Mesodermal cell (in vitro differentiated cells): ENCODE measurements around the gene TARDBP.
A peak's percentile ranks its signal among the peaks of the same experiment; 100 is the strongest.

Experiments
- H3K27ac ChIP-seq: 2 replicates; pipeline ENCODE4 v1.7.0; 2013; ENCODE audit warnings: mild to moderate bottlenecking, low read depth, low read length, moderate library complexity; ENCODE audit not compliant: severe bottlenecking
- H3K36me3 ChIP-seq: 2 replicates; pipeline ENCODE4 v1.7.1; 2013; ENCODE audit warnings: mild to moderate bottlenecking, low read length, moderate library complexity; ENCODE audit not compliant: control insufficient read depth, insufficient read depth
- H3K4me1 ChIP-seq: one replicate; pipeline ENCODE4 v1.7.1; 2013; ENCODE audit warnings: mild to moderate bottlenecking, low read length; ENCODE audit not compliant: insufficient read depth, control insufficient read depth, poor library complexity, severe bottlenecking
- H3K4me3 ChIP-seq: 2 replicates; pipeline ENCODE4 v1.7.0; 2013; ENCODE audit warnings: low read length, control low read depth, mild to moderate bottlenecking; ENCODE audit not compliant: insufficient read depth, poor library complexity, severe bottlenecking; ENCODE audit errors: extremely low read depth
- H3K9me3 ChIP-seq: 2 replicates; pipeline ENCODE4 v1.7.1; 2013; ENCODE audit warnings: mild to moderate bottlenecking, low read length, moderate library complexity; ENCODE audit not compliant: control insufficient read depth
- WGBS, 2 experiments: methylation state at CpG; one replicate each; pipeline ENCODE4 v1.1.5; 2013; ENCODE audit warnings: missing lambda C conversion rate in 2 of 2; ENCODE audit not compliant: insufficient coverage in 2 of 2; 5-methylcytosine and 5-hydroxymethylcytosine counted together

The TARDBP gene

GRCh38 chr1:11053758-11054137, 41.3 kb downstream of the TARDBP start:
- H3K9me3 ChIP-seq, result no peaks in the 10 kb centered on the region
- peaks cover 7% of the 10 kb centered on the region for H3K4me1 ChIP-seq
- H3K27ac ChIP-seq, result no peak overlapping the region
- H3K4me3 ChIP-seq, result no peak overlapping the region
- 66 to 72% methylated on average over 7 to 8 of the region's 10 CpGs for WGBS, 2 experiments
- H3K36me3 ChIP-seq, result peaks cover 42% of the 10 kb centered on the region

GRCh38 chr1:11054181-11054580, 41.7 kb downstream of the TARDBP start:
- peaks cover 9% of the 10 kb centered on the region for H3K4me1 ChIP-seq
- no peak overlapping the region for H3K4me3 ChIP-seq
- H3K9me3 ChIP-seq, result no peaks in the 10 kb centered on the region
- H3K27ac ChIP-seq, result no peak overlapping the region
- whole genome bisulfite sequencing, 2 experiments, result 90 to 99% methylated on average over 5 to 6 of the region's 7 CpGs
- peaks cover 42% of the 10 kb centered on the region for H3K36me3 ChIP-seq

- WGBS, 2 experiments, result 91 to 94% methylated on average over 21 to 22 of the region's 22 CpGs
- Histone ChIP-seq H3K4me3 (no peak overlapping the region), H3K27ac (no peak overlapping the region), H3K4me1 (peaks cover 9% of the 10 kb centered on the region), H3K36me3 (peaks cover 42% of the 10 kb centered on the region), H3K9me3 (no peaks in the 10 kb centered on the region)
These were observed 42.2 kb downstream of the TARDBP start for GRCh38 chr1:11054666-11055065.

- Histone ChIP-seq H3K9me3 (no peaks in the 10 kb centered on the region), H3K36me3 (peaks cover 42% of the 10 kb centered on the region), H3K4me1 (peaks cover 9% of the 10 kb centered on the region), H3K4me3 (no peak overlapping the region), H3K27ac (no peak overlapping the region)
- WGBS, 2 experiments, result 96 to 98% methylated on average over 10 of the region's 12 CpGs
These were observed 43.2 kb downstream of the TARDBP start for GRCh38 chr1:11055676-11056075.

GRCh38 chr1:11056504-11056903, 44.0 kb downstream of the TARDBP start:
- Histone ChIP-seq H3K4me3 (no peak overlapping the region), H3K36me3 (peaks cover 42% of the 10 kb centered on the region), H3K9me3 (no peaks in the 10 kb centered on the region), H3K27ac (no peak overlapping the region), H3K4me1 (peaks cover 14% of the 10 kb centered on the region)
- 98% methylated on average over 5 to 6 of the region's 7 CpGs for WGBS, 2 experiments

- Histone ChIP-seq H3K4me1 (peaks cover 14% of the 10 kb centered on the region), H3K9me3 (no peaks in the 10 kb centered on the region), H3K36me3 (peaks cover 42% of the 10 kb centered on the region), H3K27ac (no peak overlapping the region), H3K4me3 (no peak overlapping the region)
- WGBS, 2 experiments, result 87 to 90% methylated on average over 6 to 7 of the region's 8 CpGs
These were observed 45.0 kb downstream of the TARDBP start for GRCh38 chr1:11057477-11057876.

GRCh38 chr1:11058026-11058425, 45.6 kb downstream of the TARDBP start:
- Histone ChIP-seq H3K9me3 (no peaks in the 10 kb centered on the region), H3K36me3 (peaks cover 45% of the 10 kb centered on the region), H3K27ac (no peak overlapping the region), H3K4me3 (no peak overlapping the region), H3K4me1 (peaks cover 14% of the 10 kb centered on the region)
- WGBS, 2 experiments, result 97 to 98% methylated on average over 13 to 14 of the region's 14 CpGs

GRCh38 chr1:11058595-11059154, 46.2 kb downstream of the TARDBP start:
- Histone ChIP-seq H3K9me3 (no peaks in the 10 kb centered on the region), H3K4me1 (peaks cover 14% of the 10 kb centered on the region), H3K4me3 (peak overlapping the region; percentile 79), H3K27ac (no peak overlapping the region), H3K36me3 (peaks cover 51% of the 10 kb centered on the region)
- 37 to 47% methylated on average over 18 to 21 of the region's 28 CpGs for WGBS, 2 experiments

GRCh38 chr1:11059155-11059967, 46.9 kb downstream of the TARDBP start:
- H3K4me1 ChIP-seq, result peaks cover 14% of the 10 kb centered on the region
- H3K4me3 ChIP-seq, result peak overlapping the region; percentile 79
- 0 to 2% methylated on average over 44 to 45 of the region's 72 CpGs for WGBS, 2 experiments
- peaks cover 50% of the 10 kb centered on the region for H3K36me3 ChIP-seq
- H3K9me3 ChIP-seq, result no peaks in the 10 kb centered on the region
- no peak overlapping the region for H3K27ac ChIP-seq

- Histone ChIP-seq H3K4me3 (peak within 1 kb of the TSS; percentile 79), H3K36me3 (peaks cover 48% of the 10 kb centered on the region), H3K27ac (peak within 1 kb of the TSS; percentile 77), H3K4me1 (peaks cover 14% of the 10 kb centered on the region), H3K9me3 (no peaks in the 10 kb centered on the region)
- WGBS, 2 experiments, result 0 to 2% methylated on average over 57 to 73 of the region's 83 CpGs
These were observed 47.7 kb downstream of the TARDBP start, which contains the start of gene SRM for GRCh38 chr1:11059968-11060830. Gene SRM (minus strand): TSS chr1:11060018. CDS start chr1:11059943, 75 bp downstream.
